ENCODE data around the gene BBS12.
A peak's percentile ranks its signal among the peaks of the same experiment; 100 is the strongest.
"Not testable (repeated sequence)": the region's sequence is repeated elsewhere in the genome, so short reads cannot be mapped to it uniquely, and the experiment has no call there.

BBS12 gene

DNA sequence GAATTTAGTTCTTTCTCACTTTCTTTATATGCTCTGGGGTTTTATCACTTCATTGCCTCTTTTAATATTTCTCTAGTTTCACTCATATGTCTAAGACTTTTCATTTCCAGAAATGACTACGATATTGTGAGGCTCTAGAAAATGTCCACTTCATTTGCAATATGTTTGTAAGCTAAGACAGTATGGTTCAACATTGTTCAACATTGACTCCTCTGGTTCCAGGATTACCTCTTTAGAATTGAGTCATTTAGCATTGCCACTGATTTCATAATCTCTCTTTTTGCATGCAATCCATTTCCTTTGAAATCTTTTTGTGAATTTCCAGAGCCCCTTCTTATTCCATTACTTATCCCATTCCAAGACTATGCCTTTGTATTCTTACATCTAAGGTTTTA is 32.3 kb downstream of the BBS12 start:
- DNase-seq (ENCODE audit: low spot score): no peak

GRCh38 chr4:122765692-122766352 is 33.3 kb downstream of the BBS12 start:
- no peak for DNase-seq (ENCODE audit: low spot score)

- no peak for DNase-seq (ENCODE audit: low spot score)
Measured at GRCh38 chr4:122766353-122766705, 33.8 kb downstream of the BBS12 start.

DNA sequence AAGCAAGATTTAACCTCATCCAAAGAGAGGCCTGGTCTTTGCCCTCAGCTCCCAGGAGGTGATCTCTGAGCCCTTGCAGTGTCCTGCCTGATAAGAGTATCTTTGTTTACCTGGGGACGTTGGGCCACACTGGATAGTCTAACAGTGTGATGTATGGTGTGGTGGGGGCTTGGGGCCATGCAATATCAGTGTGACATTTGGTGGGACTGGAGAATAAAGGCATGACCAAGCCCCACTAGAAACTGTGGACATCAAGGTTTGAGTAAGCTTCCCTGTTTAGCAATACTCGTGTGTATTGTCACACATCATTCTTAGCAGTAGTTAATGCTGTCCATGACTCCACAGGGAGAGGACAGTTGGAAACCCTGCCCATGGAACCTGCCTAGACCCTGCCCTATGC is 34.4 kb downstream of the BBS12 start:
- no peak for DNase-seq (ENCODE audit: low spot score)

- no peak for DNase-seq (ENCODE audit: low spot score)
Measured at GRCh38 chr4:122771724-122772123, 39.2 kb downstream of the BBS12 start.

- DNase-seq (ENCODE audit: low spot score): no peak
Measured at GRCh38 chr4:122772311-122772710, 39.8 kb downstream of the BBS12 start.

GRCh38 chr4:122772986-122773385 is 40.5 kb downstream of the BBS12 start:
- DNase-seq (ENCODE audit: low spot score): no peak

DNA sequence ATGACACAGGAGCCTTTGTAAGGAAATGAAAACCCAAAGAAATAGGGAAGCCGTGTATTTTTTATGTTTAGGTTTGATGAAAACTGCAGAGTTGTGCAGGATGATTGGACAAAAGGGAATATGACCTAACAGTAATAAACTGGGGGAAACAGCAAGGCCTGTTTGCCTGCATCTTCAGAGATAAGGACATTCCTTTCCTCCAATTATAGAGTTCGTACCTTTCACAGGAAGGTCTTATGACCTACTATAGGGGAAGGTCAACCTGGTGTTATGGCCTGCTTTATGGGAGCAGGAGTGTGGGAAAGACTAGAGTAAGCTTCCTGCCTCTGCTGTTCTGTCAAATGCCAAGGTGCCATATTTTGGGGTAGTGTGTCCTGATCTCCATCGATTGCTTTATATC is 42.5 kb downstream of the BBS12 start:
- DNase-seq (ENCODE audit: low spot score): no peak

- DNase-seq (ENCODE audit: low spot score): peak; percentile 17
Measured at GRCh38 chr4:122775987-122776836, 43.7 kb downstream of the BBS12 start.

DNA sequence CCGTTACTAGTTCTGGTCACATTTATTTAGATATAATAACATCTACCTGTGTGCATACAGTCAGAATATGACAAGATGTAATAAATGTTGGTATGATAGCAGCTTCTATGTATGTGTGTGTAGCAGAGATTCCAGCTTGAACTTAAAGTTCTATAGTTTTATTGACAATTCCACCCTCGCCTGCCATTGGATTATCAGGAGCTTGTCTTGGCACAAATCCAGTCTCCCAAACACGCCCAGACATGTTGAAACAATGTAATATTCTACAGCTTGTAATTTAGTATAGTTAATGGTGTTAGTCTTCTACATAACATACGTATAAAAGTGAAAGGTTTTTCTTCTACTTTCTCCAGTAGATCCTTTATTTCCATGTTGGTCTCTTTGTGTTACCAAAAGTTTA is 44.4 kb downstream of the BBS12 start:
- no peak for DNase-seq (ENCODE audit: low spot score)

DNA sequence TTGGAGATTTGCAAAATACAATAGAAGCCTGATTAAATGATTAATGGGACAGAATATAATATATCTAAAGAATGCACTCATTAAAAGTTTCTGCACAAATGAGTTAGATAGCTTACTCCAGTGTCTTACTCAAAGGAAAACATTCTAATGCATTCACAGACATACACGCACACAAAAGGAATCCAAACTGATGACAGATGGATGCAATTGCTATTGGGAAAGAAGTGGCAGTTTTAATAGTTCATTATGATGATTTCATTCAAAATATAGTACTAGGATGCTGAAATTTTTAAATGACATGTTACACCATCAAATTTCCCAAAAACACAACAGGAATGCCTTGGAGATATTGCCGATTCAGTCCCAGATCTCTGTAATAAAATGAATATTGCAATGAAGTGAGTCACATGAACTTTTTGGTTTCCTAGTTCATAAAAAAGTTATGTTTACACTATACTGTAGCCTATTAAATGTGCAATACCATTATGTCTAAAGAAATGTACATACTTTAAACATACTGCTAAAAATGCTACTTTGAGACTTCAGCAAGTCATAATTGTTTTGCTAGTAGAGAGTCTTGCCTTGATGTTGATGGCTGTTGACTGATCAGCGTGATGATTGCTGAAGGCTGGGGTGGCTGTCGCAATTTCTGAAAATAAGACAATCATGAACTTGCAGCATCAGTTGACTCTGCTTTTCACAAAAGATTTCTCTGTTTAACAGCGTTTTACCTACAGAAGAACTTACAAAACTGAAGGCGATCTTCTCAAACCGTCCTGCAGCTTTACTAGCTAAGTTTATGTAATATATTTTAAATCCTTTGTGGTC is 45.6 kb downstream of the BBS12 start:
- DNase-seq (ENCODE audit: low spot score): no peak

- no peak for DNase-seq (ENCODE audit: low spot score)
Measured at GRCh38 chr4:122781486-122781885, 49.0 kb downstream of the BBS12 start.

- no peak for DNase-seq (ENCODE audit: low spot score)
Measured at GRCh38 chr4:122783301-122784215, 51.1 kb downstream of the BBS12 start.

DNA sequence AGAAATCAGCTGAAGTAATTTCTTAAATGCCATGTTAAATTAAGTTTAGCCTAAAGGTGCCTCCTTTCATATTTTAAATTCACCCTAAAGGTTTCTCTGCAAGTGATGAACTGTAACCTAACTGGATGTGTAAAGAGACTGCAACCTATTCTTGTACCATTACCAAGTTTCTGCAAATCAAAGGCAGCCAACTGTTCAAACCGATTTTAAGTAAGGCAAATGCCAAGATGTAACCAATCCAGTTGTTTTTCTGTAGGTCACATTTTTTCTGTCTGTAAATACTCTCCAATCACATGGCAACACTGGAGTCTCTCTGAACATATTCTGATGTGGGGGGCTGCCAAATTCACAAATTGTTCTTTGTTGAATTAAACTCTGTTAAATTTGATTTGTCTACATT is 51.8 kb downstream of the BBS12 start:
- no peak for DNase-seq (ENCODE audit: low spot score)

GRCh38 chr4:122785099-122785498 is 52.6 kb downstream of the BBS12 start:
- DNase-seq (ENCODE audit: low spot score): no peak

GRCh38 chr4:122786296-122786695 is 53.8 kb downstream of the BBS12 start:
- not testable (repeated sequence) for DNase-seq (ENCODE audit: low spot score)

GRCh38 chr4:122786920-122787319 is 54.4 kb downstream of the BBS12 start:
- not testable (repeated sequence) for DNase-seq (ENCODE audit: low spot score)

DNA sequence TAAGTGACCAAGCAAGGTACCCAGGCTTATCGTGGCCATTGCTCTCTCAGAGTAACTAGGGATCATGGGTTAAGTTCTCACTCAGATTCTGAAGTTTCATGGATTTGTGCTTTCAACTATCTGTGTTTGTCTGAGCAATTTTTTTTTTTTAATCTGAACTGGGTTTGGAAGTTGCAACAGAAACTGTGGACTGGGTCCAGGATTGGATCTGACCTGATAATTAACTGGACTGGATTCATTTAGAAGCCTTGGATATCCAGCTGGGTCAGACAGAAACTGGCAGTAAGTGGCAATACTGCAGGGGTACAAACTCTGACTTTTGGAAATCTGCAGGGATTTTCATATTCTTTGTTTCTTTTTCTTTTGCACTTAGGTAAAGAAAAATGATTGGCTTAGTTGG is 55.4 kb downstream of the BBS12 start:
- DNase-seq (ENCODE audit: low spot score): no peak

- DNase-seq (ENCODE audit: low spot score): no peak
Measured at GRCh38 chr4:122788935-122789334, 56.4 kb downstream of the BBS12 start.

DNA sequence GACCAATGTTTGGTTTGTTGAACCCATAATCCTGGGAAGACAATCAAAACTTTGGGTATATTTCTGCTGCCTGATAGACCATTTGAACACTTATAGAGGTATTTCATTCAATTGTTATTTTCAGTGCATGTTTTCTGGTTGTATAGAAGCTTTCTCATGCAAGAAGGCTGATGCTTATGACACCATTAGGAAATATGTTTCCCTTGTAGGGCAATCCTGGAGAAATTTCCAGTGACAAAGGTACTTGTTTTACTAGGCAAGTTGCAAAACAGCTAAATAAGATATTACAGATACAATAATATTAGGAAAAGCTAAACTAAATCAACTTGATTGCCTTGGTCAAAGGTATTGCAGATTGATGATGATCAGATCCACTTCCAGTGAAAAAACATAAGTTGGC is 61.3 kb downstream of the BBS12 start:
- no peak for DNase-seq (ENCODE audit: low spot score)

All from SK-N-DZ (cell line).